NCI-H128 (cell line): Measurements from ENCODE around the gene PPP1R26.
"Not testable (repeated sequence)": the region's sequence is repeated elsewhere in the genome, so short reads cannot be mapped to it uniquely, and the experiment has no call there.

Experiments used
- DNase-seq: peaks from one replicate; lab custom pipeline; 2025; ENCODE audit not compliant: unreplicated experiment; lab: John Stamatoyannopoulos, UW

Gene PPP1R26

DNA sequence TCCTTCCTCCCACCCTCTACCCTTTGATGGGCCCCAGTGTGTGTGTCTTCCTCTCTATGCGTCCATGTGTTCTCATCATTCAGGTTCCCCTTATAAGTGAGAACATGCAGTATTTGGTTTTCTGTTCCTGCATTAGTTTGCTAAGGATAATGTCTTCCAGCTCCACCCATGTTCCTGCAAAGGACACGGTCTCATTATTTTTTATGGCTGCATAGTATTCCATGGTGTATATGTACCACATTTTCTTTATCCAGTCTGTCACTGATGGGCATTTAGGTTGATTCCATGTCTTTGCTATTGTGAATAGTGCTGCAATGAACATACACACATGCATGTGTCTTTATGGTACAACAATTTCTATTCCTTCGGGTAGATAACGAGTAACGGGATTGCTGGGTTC, 21.1 kb upstream of the PPP1R26 start:
- DNase-seq = not testable (repeated sequence)

DNA sequence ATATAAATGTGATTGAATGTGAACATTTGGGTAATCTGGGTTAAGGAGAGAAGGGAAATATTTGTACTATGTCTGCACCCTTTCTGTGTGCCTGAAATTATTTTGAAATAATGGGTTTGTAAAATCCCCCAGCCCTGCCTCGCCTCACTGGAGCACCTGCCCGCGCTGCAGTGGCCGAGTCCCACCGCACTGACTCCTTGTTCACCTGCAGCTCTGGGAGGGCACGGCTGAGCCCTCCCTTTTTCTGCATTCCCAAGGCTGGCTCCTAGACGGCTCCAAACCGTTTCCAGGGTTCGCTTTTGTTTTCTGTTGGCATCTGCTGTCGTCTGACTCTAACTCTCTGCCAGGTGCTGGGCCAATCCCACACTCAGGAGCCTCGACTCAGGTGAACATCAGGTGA, 17.6 kb upstream of the PPP1R26 start:
- DNase-seq = no peak

DNA sequence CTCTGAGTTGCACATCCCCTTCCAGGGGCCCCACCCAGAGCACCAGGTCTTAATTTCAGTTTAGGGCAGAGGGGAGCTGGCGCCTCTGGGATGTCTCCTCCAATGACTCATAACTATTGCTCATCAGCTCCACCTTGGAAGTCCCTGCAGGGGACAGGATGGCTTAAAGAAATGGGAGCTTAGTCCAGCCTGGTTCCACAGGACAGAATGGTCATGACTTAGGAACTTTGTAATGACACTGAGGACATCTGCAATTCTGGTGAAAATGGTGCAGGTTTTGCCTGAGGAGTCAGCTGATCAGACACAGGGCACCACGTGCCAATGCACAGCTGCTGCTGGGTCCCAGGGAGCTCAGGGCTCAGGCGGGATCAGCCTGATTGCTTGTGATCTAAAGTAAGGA, 16.4 kb upstream of the PPP1R26 start:
- no peak for DNase-seq

DNA sequence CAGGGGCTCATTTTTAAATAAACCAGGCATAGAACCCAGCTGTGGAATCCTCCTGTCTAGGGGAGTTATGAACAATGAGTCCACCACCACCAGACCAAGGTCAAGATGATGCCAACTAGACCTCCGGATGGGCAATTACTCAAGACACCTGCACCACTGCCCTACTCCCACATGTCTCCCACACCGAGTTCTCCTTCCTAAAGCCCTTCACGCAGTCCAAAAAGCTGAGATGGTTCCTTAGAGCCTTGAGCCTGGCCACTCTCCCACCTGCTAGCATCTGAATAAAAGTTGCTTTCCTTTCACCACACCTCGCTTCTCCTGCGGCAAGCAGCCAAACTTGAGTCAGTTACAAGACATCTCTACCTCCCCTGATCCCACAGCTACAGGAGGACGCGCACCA, 15.4 kb upstream of the PPP1R26 start:
- no peak for DNase-seq

DNA sequence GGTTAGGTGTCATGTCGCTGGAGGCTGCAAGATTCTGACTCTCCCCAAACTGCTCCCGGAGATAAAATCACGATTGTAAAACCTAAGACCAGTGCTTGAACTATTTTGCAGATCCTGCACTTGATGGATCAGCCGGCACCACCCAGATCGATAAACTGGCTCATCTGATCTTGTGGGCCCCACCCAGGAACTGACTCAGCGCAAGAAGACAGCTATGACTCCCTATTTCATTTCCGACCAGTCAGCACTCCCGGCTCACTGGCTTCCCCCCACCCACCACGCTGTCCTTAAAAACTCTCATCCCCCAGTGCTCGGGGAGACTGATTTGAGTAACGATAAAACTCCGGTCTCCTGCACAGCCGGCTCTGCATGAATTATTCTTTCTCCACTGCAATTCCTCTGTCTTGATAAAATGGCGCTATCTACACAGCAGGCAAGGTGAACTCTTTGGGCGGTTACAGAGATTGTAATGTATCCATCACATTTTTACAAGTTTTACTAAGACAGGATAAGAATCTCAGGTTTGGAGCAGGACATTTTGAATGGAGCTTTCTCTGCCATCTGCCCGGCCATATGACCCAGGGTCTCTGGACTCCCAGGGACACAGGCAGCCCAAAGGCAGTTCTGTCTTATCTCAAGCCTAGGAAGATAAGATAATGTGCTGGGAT, 10.6 kb upstream of the PPP1R26 start:
- DNase-seq = no peak

DNA sequence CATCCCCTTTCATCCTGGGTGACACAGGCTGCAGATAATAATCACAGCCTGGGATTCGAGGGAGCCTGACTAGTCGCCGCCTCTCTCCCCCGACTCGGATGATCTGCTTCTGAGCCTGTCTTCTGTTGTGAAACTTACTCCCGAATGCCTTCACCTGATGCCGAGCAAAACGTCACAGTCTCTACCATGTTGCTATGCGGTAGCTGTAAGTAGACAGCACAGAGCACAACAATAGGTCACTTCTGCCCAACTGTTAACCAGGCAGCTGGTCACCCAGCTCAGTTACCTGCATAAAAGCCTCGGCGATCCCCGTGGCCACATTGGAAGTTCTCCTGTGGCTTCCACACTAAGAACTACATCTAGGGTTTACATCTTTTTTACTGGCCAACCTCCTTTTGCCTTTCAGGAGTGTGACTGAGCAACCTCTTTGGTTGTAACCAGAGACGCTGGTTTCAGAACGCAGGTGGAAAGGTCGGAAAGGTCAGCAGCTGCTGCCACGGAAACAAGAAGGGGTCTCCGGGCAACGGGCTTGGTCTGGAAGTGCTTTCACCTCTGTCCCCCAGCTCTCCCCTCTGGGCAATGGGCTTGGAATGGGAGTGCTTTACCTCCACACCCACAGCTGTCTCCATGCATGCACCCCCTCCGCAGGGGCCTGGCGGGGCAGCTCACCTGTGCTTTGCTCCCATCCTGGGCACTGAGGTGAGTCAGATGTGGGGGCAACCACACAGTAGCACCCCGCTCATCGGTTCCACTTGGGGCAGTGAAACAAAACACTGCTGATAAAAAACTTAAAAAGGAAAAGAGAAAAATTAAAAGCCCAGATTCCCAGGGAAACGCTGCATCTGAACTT, 7.6 kb upstream of the PPP1R26 start:
- no peak for DNase-seq

DNA sequence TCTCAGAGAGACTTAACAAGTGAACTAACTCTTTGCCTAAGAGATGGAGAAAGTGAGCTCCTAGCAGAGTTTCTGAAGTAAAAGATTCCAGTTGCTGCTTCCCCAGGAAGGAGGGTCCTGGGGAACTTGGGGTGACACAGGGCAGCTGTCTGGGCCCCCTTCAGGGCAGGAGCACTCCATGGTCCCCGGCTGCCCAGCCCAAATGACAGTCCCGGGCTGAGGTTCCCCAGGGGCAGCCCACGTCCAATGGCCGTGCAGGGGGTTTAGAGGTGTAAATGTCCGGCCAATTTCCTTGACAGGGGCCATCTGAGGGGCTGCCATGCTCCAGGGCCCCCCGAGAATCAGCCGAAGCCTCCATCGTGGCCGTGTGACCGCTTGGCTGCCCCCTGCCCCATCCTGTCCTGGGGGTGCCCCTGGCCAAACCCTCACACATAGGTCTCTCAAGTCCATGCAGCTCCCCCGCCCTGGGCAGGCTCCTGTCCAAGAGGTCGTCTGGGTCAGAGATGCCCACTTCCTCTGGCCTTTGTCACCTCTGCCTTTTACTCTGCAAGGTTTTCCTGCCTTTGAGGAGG, 5.5 kb upstream of the PPP1R26 start:
- DNase-seq = no peak

DNA sequence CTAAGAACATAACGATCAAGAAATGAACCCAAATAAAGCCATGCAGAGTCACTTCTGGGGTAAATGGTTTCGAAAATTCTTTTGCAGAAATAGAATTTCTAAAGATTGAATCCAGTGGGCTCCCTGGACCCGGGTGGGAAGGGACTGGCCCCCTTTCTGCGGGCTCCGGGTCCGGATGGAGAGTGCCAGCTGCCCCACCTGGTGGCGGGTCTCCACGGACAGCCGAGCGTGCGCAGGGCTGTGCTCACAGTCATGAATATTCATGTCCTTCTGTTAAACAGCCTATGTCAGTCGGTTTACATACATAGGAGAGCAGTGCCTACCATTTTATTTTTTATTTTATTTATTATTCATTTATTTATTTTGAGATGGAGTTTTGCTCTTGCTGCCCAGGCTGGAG, 4.7 kb upstream of the PPP1R26 start:
- no peak for DNase-seq

DNA sequence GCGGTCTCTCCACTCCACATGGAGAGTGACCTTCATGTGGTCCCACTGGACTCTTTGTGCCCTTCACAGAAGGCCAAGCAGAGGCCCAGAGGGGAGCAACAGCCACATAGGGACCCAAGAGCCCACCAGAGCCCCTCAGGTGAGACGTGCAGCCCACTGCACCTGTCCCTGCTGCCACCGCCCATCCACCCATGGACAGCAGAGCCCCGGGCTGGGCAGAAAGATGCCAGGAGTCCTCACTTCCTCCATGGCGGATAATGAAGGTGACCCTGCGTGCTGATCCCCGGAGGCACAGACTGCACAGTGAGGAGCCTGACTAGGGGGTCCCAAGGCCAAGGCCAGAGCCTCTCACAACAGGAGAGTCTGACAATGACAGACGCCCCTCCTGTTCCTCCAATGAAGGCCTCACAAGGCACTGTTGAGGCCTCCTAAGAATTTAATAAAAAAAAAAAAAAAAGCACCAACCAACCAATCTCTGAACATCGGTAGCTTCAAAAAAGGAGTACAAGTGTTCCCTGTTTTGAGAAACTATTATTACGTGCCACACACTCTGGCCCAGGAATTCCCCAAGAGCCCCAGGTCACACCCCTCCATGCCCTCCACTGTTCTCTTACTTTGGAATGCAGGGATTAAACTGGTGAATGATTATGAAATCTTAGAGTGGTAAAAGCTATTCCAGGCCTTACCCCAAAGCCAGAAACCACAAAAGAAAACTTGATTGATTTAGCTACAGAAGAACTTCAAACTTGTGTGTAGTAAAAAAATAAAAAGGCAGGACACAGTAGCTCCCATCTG, 2.8 kb upstream of the PPP1R26 start:
- DNase-seq = no peak

DNA sequence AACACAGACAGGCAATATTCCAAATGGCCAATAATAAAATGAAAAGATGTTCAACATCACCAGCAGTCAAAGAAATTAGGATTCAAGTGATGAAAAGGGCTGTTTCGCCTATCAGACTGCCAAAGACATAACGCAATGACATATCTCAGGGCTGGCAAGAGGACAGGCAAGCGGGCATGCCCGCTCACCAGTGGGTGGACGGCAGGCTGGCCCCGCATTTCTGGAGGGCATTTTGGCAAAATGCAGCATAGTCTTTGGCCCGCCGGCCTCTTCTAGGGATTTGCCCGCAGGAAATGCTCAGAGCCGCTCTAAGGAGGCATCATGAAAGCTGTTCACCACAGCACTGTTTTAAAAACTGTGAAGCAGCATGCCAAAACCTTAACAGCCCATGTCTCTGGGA, 1.4 kb upstream of the PPP1R26 start:
- DNase-seq = no peak

DNA sequence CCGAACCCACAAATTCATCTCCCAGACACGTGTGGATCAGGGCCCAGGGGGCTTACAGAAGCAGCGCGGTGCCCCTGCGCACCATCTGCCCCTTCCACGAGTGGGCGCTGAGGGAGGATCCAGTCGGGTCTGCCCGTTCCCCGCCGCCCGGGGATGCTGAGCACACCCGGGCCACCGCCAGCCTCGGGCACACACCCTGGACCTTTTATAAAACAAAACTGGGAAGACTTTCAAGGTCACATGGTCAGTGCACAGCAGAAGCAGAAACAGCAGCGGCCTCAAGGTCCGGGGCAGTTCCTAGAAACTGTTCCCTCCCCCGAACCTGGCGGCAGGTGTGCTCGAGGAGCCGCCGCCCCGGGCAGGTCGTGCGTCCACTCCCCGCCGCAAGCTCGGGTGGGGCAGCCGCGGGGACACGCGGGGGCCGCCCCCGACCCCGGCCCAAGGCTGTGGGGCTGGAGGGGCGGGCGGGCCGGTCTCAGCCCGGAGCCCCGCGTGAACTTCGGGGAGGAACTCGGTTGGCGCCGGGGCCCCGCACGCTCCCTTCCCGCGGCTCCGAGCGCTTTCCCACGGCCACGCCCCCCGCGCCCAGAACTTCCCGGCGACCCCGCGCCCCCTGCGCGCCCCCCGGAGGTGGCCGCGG, 633 bp upstream of the PPP1R26 start:
- no peak for DNase-seq

DNA sequence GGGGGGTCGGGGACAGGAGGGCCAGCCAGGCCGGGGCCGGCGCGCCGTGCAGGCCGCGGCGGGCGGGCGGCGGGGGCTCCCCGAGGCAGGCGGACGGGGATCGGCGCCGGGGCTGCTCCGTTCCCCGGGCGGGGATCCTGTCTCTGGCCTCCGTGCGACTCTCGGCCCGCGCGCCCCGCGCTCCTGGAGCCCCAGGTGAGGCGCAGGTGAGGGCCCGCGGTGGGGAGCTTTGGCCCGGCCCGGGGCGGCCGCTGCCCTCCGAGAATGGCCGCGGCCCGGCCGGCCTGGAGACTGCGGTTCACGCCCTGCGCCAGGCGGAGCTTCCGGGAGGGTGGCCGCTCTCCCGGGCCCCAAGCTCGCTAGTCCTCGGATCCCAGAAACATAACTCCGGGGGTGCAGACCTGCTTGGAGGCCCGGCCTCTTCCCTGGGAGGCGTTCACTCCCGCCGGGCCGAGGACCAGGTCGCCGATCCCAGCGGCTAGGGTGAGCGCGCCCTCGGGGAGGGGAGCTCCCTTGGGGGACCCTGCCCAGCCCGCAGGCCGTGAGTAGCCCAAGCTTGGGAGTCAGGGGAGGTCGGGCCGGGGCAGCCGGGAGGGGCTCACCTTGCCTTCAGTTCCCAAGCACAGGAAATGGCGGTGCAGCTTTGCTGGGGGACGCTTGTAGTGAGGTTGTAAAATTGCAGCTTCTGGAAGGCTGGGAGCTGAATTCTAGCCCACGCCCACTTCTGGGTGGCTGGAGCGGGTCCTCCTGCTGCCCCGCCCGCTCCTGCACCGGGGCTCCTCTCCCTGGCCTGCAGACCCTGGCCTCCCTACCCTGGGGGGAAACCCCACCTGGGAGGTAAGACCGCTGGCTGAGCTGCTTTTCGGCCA, 723 bp downstream of the PPP1R26 start:
- no peak for DNase-seq

DNA sequence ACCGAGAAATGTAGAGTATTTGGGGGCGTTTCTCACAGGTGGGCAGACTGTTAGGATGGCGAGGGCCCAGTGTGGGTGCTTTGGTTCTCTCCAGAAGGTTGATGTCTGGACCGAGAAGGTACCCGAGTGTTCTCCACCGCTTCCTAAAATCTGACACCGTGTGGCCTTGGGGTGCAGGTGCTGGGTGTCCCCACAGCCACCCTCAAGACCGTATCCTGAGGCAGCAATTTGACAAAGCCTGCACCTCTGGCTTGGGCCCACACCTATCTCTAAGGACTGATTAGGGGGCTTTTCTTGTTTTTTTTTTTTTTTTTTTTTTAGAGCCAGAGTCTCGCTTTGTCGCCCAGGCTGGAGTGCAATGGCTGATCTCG, 1.3 kb downstream of the PPP1R26 start:
- DNase-seq = no peak

DNA sequence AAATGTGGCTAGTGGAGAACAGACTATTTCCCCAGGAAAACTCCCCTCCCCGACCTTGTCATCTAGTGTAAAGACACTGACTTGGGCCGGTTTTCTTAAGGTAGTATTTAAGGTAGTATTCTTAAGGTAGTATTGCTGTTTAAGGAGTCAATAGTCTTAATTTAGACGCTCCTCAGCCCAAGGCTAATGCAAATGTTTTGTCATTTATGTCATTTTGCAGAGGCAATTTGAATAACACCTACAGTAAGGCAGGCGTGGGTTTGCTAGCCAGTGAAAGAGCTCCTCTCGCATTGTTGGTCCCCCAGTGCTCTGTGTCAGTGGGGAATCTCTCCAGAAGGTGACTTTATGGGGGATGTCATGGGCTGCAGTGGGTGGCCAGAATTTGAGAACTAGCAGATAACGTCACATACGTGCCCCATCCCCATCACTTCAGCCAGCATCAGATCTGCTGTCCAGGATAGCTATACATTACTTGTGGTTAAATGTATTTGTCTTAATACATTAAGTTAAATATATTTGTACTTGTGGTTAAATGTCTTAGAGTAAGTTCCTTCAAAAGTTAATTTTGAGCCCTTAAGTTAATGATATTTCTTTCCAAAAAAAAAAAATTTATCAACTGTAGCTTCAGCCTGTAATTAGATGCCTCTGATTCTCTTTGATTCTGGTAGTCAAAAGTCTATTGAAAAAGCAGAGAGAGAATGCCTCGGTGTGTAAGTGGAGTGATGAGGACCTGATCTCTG, 2.6 kb downstream of the PPP1R26 start:
- DNase-seq = no peak

DNA sequence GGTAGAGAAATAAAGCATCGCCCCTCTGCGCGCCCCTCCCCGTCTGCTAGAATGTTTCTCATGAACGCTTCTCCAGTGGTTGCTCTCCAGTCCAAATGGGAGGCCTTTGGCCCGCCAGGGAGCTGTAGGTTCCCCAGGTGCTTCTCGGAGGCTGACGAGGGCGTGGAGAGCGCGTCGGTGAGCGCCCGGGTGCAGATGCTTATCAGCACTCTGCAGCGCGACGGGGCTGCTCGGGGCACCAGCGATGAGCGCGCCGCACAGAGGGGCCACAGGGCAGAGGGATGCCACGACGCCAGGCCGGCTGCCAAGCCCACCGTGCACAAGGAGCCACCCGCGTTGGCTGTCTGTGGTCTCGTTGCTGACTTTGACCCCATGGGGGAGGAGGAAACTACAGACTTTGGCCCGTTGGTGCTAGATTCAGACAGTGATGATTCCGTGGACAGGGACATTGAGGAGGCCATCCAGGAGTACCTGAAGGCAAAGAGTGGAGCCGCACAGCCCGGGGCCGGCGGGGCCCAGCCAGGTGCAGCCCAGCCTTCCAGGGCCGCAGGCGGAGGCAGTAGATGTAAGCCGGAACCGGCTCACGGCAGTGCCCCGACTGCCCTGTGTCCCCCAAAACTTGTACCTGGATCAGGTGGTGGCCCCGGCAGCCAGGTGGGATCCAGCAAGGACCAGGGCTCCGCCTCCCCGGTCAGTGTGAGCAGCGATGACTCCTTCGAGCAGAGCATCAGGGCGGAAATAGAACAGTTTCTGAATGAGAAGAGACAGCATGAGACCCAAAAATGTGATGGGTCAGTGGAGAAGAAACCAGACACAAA, 5.1 kb downstream of the PPP1R26 start:
- DNase-seq = no peak

DNA sequence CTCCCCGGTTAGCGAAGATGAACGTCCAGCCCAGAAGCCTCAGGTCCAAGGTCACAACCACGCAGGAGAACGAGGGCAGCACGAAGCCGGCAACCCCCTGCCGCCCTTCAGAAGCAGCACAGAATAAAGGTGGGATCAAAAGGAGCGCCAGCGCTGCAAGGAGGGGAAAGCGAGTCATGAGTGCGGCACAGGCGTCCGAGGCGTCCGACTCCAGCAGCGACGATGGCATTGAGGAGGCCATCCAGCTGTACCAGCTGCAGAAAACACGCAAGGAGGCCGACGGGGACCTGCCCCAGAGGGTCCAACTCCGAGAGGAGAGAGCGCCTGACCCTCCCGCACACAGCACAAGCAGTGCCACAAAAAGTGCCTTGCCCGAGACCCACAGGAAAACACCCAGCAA, 5.8 kb downstream of the PPP1R26 start:
- DNase-seq = no peak

DNA sequence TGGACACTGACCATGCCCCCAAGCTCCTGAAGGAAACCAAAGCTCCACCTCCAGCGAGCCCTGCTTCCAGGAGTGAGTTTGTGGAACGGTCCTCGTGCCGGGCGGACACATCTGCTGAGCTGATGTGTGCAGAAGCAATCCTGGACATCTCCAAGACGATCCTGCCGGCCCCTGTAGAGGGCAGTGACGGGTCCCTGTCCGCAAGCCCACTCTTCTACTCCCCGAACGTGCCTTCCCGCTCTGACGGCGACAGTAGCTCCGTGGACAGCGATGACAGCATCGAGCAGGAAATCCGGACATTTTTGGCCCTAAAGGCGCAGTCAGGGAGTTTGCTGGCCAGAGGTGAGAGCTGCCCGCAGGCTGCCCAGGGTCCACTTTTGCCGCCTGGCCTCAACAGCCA, 6.2 kb downstream of the PPP1R26 start:
- DNase-seq = no peak

DNA sequence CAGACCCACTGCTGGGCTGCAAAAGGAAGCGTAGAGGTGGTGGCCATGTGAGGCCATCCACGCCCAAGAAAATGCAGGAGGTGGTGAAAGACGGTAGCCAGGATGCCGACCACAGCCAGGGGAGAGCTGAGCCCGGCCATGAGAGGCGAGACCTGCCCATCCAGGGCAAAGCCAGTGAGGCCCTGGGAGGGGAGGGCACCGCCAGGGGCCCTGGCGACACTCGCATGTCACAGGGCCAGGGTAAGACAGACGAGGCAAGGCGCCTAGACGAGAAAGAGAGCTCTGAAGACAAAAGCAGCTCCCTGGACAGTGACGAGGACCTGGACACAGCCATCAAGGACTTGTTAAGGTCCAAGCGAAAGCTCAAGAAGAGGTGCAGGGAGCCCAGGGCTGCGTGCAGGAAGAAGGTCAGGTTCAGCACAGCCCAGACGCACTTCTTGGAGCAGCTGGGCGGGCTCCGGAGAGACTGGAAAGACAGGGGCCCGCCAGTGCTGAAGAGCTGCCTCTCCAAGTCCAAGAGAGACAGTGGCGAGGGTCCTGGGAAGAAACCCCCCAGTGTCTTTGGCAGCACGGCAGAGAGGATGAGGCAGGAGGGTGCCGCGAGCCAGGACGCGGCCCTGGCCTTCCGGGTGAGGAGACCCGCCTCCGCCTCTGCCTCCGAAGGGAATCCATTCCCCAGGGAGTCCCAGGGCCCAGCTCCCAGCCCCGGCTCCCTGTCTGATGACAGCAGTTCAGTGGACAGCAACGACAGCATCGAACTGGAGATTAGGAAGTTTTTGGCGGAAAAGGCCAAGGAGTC, 6.9 kb downstream of the PPP1R26 start:
- DNase-seq = no peak
